Measurements from ENCODE around the gene CPLX3.
A peak's percentile ranks its signal among the peaks of the same experiment; 100 is the strongest.

DNA sequence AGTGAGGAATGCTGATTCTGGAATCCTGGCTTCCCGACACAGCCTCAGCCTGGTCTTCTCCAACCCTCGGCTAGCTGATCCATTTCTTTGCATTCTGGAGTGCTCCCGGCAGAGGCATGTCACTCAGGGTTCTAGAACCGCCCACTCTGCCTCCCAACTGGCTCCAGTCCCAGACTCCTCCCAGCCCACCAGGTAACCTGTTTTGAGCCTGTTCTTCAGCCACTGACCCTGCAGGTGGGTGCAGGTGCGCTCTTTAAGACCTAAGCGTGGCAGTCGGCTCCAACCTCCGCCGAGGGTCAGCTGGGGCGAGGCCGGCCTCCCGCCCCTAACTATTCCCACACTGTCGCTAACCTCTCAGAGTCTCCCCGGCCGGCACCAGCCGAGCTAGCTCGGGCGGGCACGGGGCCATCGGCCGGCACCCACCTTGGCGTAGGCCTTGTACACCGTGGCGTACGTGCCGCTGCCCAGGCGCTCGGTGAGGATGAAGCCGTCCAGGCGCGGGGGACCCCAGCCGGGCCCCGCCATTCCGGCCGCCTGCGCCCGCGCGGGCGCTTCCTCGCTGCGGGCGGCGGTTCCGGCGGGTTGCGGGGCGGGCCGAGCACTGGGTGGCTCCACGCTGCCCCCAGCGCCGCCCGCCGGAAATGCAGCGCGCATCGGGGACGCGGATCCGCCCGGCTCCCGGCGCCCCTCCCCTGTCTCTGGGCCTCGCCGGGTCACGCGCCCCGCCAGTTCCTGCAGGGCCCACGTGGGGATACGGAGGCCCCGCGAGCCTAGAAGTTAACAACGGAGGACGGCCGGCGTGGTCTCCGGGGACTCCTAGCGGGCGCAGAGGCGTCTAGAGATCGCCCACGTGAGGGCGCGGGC is 16.4 kb downstream of the CPLX3 start, which contains the start of gene ULK3:
- TF ChIP-seq, protein P1, sequence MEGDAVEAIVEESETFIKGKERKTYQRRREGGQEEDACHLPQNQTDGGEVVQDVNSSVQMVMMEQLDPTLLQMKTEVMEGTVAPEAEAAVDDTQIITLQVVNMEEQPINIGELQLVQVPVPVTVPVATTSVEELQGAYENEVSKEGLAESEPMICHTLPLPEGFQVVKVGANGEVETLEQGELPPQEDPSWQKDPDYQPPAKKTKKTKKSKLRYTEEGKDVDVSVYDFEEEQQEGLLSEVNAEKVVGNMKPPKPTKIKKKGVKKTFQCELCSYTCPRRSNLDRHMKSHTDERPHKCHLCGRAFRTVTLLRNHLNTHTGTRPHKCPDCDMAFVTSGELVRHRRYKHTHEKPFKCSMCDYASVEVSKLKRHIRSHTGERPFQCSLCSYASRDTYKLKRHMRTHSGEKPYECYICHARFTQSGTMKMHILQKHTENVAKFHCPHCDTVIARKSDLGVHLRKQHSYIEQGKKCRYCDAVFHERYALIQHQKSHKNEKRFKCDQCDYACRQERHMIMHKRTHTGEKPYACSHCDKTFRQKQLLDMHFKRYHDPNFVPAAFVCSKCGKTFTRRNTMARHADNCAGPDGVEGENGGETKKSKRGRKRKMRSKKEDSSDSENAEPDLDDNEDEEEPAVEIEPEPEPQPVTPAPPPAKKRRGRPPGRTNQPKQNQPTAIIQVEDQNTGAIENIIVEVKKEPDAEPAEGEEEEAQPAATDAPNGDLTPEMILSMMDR (IDR thresholded peaks at IDR 0.05), result peak; percentile 90 to 99 (median 98)
- TF ChIP-seq EP300 (IDR thresholded peaks at IDR 0.05), result peak in 1 of 4 donors; percentile 35

All from upper lobe of left lung (tissue), 4 donors.